ENCODE data around the gene PES1.

PES1 gene

GRCh38 chr22:30560643-30561202 lies 31.0 kb downstream of the PES1 start:
- TF ChIP-seq CTCF (IDR thresholded peaks at IDR 0.05), result 0 out of 2 replicates have a peak, but pooled peaks have one; percentile 18

GRCh38 chr22:30559889-30560288 lies 31.8 kb downstream of the PES1 start:
- no peak for TF ChIP-seq CTCF (IDR thresholded peaks at IDR 0.05)

- TF ChIP-seq CTCF (IDR thresholded peaks at IDR 0.05), result no peak
Measured at GRCh38 chr22:30557243-30557642, 34.5 kb downstream of the PES1 start.

GRCh38 chr22:30556388-30556787 lies 35.3 kb downstream of the PES1 start:
- 0 out of 2 replicates have a peak, but pooled peaks have one; percentile 9 for TF ChIP-seq CTCF (IDR thresholded peaks at IDR 0.05)

GRCh38 chr22:30555282-30556210 lies 36.2 kb downstream of the PES1 start:
- TF ChIP-seq CTCF (IDR thresholded peaks at IDR 0.05), result no peak

- TF ChIP-seq CTCF (IDR thresholded peaks at IDR 0.05), result no peak
Measured at GRCh38 chr22:30553971-30554370, 37.7 kb downstream of the PES1 start.

- no peak for TF ChIP-seq CTCF (IDR thresholded peaks at IDR 0.05)
Measured at GRCh38 chr22:30552719-30553118, 39.0 kb downstream of the PES1 start.

Data from LNCAP (cell line).